HEK293T (cell line): ENCODE data around the gene CYP2D6.

Experiments used
- CTCF ChIA-PET: fragments of 350-600 bp; formaldehyde crosslinking; extraction: SDS; loops from one replicate; lab custom pipeline; 2021; ENCODE audit warnings: antibody characterized with exemption, inconsistent platforms; lab: Yijun Ruan, JAX
- POLR2A ChIA-PET: fragments of 350-600 bp; formaldehyde crosslinking; extraction: SDS; loops from one replicate; lab custom pipeline; 2020; ENCODE audit warnings: antibody characterized with exemption, inconsistent platforms; lab: Yijun Ruan, JAX
- DNase-seq: peaks from one replicate; pipeline ENCODE4 v3.0.0; 2012; ENCODE audit warnings: mixed read lengths; ENCODE audit errors: extremely low spot score
- ARNT ChIP-seq: fragments of 450-650 bp; IDR thresholded peaks from 2 replicates; pipeline ENCODE4 v1.6.1; 2017; ENCODE audit warnings: mild to moderate bottlenecking
- BHLHE40 ChIP-seq: fragments of 450-650 bp; IDR thresholded peaks from 2 replicates; pipeline ENCODE4 v1.6.1; 2016; ENCODE audit warnings: mild to moderate bottlenecking, moderate library complexity, borderline replicate concordance
- CTBP1 ChIP-seq: fragments of 450-650 bp; IDR thresholded peaks from 2 replicates; pipeline ENCODE4 v1.6.1; 2016; ENCODE audit warnings: borderline replicate concordance
- ELF4 ChIP-seq: fragments of 450-650 bp; IDR thresholded peaks from 2 replicates; pipeline ENCODE4 v1.6.1; 2017; ENCODE audit warnings: antibody characterized with exemption
- FOXA1 ChIP-seq: fragments of 450-650 bp; IDR thresholded peaks from 2 replicates; pipeline ENCODE4 v1.6.1; 2016; ENCODE audit warnings: mild to moderate bottlenecking
- FOXK2 ChIP-seq: fragments of 450-650 bp; IDR thresholded peaks from 2 replicates; pipeline ENCODE4 v1.6.1; 2016; ENCODE audit warnings: mild to moderate bottlenecking
- FOXM1 ChIP-seq: fragments of 450-650 bp; IDR thresholded peaks from 2 replicates; pipeline ENCODE4 v1.6.1; 2017; ENCODE audit warnings: mild to moderate bottlenecking, borderline replicate concordance
- HDGF ChIP-seq: fragments of 450-650 bp; IDR thresholded peaks from 2 replicates; pipeline ENCODE4 v1.6.1; 2017; ENCODE audit warnings: antibody characterized with exemption, borderline replicate concordance
- L3MBTL2 ChIP-seq: fragments of 450-650 bp; conservative IDR thresholded peaks from 2 replicates; pipeline ENCODE4 v1.6.1; 2016; ENCODE audit warnings: mild to moderate bottlenecking
- LEF1 ChIP-seq: fragments of 450-650 bp; IDR thresholded peaks from 2 replicates; pipeline ENCODE4 v1.6.1; 2017; ENCODE audit warnings: mild to moderate bottlenecking, borderline replicate concordance
- NFRKB ChIP-seq: fragments of 450-650 bp; IDR thresholded peaks from 2 replicates; pipeline ENCODE4 v1.6.1; 2016; ENCODE audit warnings: mild to moderate bottlenecking, moderate library complexity
- SP1 ChIP-seq: fragments of 450-650 bp; IDR thresholded peaks from 2 replicates; pipeline ENCODE4 v1.6.1; 2017
- SUZ12 ChIP-seq: fragments of 450-650 bp; IDR thresholded peaks from 2 replicates; pipeline ENCODE4 v1.6.1; 2016; ENCODE audit warnings: mild to moderate bottlenecking
- TARDBP ChIP-seq: fragments of 450-650 bp; IDR thresholded peaks from 2 replicates; pipeline ENCODE4 v1.6.1; 2016
- ZNF384 ChIP-seq: fragments of 450-650 bp; IDR thresholded peaks from 2 replicates; pipeline ENCODE4 v1.6.1; 2016
- TF ChIP-seq, protein P1 (sequence below): fragments of 450-650 bp; IDR thresholded peaks from 2 replicates; pipeline ENCODE4 v1.6.1; 2016

CYP2D6 gene

DNA sequence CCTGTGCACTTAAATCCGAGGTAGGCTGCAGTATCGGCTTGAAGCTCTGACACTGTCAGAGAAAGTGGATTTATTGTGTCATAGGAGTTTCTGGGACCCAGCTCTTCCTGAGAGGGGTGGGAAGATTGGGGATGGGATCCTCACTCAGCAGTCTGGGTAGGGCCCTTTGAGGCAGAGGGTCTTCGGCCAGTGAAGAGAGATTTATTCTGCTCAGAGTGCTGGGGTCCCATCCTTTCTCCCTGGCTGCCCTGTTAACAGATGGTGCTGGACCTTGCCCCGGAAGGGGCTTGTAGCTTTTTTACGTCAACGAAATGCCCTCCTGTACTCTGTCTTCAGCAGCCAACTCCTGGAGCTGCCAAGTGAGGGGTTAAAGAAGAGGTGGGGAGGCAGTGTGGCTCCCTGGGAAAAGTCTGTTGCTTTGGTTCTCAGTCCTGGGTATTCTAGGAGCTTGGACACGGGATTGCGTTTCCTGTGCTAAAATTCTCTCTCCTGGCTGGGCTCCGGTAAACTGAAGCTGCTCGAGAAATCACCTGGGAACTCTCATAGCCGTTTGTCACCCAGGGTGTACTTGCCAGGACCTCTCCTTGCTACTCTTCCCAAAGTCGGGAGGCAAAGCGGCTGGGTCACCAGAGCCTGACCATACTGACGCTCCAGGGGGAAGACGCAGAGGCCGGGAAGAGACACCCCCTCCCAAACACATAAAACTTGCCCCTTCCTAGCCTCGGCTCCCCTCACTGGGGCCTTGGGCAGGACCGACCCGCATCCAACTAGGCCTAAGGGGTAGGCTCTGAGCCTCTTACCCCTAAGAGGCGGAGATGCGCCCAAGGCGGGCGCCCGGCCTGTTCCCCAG lies 51.9 kb downstream of the CYP2D6 start:
- CTCF ChIA-PET, result interaction anchor here (1.4 kb wide), 1 partner anchor 132 kb away, joined by 7 read pairs; the partner anchor contains the start of gene CENPM
- TF ChIP-seq FOXM1, result no peak
- no peak for TF ChIP-seq NFRKB
- no peak for TF ChIP-seq FOXA1
- TF ChIP-seq FOXK2, result no peak
- no peak for TF ChIP-seq SP1
- TF ChIP-seq SUZ12, result no peak
- TF ChIP-seq TARDBP, result no peak
- TF ChIP-seq, protein P1, sequence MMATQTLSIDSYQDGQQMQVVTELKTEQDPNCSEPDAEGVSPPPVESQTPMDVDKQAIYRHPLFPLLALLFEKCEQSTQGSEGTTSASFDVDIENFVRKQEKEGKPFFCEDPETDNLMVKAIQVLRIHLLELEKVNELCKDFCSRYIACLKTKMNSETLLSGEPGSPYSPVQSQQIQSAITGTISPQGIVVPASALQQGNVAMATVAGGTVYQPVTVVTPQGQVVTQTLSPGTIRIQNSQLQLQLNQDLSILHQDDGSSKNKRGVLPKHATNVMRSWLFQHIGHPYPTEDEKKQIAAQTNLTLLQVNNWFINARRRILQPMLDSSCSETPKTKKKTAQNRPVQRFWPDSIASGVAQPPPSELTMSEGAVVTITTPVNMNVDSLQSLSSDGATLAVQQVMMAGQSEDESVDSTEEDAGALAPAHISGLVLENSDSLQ, result no peak
- no peak for TF ChIP-seq LEF1
- TF ChIP-seq ZNF384, result no peak
- no peak for TF ChIP-seq ELF4
- no peak for TF ChIP-seq ARNT
- TF ChIP-seq L3MBTL2, result no peak
- TF ChIP-seq BHLHE40, result no peak
- TF ChIP-seq HDGF, result no peak
- TF ChIP-seq CTBP1, result no peak

DNA sequence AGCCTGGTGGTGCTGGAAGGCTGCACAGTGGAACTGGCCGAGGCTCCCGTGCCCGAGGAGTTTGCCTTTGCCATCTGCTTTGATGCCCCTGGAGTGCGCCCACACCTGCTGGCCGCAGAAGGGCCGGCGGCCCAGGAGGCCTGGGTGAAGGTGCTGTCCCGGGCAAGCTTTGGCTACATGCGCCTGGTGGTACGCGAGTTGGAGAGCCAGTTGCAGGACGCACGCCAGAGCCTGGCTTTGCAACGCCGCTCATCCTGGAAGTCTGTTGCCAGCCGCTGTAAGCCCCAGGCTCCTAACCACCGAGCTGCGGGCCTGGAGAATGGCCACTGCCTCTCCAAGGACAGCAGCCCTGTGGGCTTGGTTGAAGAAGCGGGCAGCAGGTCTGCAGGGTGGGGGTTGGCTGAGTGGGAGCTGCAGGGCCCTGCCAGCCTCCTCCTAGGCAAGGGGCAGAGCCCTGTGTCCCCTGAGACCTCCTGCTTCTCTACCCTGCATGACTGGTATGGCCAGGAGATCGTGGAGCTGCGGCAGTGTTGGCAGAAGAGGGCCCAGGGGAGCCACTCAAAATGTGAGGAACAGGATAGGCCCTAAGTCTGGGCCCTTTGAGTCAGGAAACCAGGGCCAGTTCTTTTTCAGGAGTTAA lies 53.0 kb downstream of the CYP2D6 start:
- POLR2A ChIA-PET, result interaction anchor here (1.2 to 4.4 kb wide), 6 partner anchors 7 to 1110 kb away, joined by 3 to 57 read pairs (median 4); partner anchors contain the start of genes CENPM, NAGA and NDUFA6
- no peak for DNase-seq
- CTCF ChIA-PET, result no interaction called here
- TF ChIP-seq, protein P1, result no peak

More for the DNA sequence above, 51.9 kb downstream of the CYP2D6 start:
- POLR2A ChIA-PET, result interaction anchor here (1.1 to 4.4 kb wide), 8 partner anchors 8 to 1109 kb away, joined by 3 to 57 read pairs (median 4); partner anchors contain the start of genes CENPM, NAGA and NDUFA6
- peak; percentile 25 for DNase-seq

DNA sequence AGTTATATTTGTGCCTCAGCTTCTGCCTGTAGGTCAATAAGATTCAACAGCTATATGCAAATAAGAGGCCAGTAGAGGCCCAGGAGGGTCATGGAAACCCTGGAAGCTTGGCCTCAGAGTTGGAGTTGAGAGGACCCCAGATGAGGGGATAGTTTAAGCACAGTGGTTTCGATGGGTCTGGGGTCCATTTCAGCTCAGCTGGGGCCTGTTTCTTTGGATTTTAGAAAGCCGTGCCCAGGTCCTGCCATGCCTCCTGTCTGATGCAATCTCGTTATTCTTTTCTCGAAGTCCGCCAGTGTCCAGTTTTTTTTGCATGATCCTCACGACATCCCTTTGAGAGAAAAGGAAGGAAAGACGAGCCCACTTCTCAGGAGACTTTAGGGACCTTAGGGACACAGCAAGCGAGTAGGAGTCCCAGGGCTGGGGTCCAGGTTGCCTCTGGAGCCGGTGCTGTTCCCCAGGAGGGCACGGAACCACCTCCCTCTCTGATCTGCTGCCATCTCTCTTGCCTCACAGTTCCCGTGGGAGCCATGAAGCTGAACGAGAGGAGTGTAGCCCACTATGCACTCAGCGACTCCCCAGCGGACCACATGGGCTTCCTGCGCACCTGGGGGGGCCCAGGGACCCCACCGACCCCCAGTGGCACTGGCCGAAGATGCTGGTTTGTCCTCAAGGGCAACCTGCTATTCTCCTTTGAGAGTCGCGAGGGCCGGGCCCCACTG lies 53.7 kb downstream of the CYP2D6 start:
- ChIA-PET POLR2A (interaction anchor here (1.8 kb wide), 1 partner anchor 130 kb away, joined by 8 read pairs; the partner anchor contains the start of gene CENPM), CTCF (interaction anchor here (0.7 kb wide), 1 partner anchor 396 kb away, joined by 3 read pairs; no protein-coding TSS in a partner anchor)
- no peak for TF ChIP-seq NFRKB
- no peak for TF ChIP-seq L3MBTL2
- no peak for TF ChIP-seq SUZ12
- no peak for TF ChIP-seq SP1
- TF ChIP-seq FOXA1, result no peak
- no peak for TF ChIP-seq HDGF
- no peak for TF ChIP-seq FOXM1
- no peak for TF ChIP-seq ARNT
- no peak for TF ChIP-seq LEF1
- no peak for TF ChIP-seq ELF4
- DNase-seq, result no peak
